ENCODE measurements around the gene UQCC2.

DNA sequence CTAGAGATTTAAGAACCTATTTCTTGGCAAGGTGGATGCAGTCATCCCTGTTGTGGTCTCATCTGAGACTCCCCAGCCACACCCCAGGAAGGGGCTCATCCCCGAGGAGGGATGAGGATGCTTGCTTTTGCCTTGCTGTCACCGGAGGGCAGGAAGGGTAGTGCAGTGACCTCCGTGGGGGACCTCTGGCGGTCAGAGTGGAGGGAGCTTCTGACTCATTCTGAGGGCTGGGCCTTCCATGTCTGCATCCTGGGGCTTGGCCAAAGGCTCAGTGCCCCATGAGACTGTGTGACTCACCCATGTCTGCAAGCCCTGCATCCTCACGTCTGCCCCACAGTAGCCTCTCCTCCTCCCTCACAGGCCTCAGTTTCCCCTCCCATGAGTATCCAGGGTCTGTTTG is 38.7 kb downstream of the UQCC2 start:
- TF ChIP-seq, protein P1, sequence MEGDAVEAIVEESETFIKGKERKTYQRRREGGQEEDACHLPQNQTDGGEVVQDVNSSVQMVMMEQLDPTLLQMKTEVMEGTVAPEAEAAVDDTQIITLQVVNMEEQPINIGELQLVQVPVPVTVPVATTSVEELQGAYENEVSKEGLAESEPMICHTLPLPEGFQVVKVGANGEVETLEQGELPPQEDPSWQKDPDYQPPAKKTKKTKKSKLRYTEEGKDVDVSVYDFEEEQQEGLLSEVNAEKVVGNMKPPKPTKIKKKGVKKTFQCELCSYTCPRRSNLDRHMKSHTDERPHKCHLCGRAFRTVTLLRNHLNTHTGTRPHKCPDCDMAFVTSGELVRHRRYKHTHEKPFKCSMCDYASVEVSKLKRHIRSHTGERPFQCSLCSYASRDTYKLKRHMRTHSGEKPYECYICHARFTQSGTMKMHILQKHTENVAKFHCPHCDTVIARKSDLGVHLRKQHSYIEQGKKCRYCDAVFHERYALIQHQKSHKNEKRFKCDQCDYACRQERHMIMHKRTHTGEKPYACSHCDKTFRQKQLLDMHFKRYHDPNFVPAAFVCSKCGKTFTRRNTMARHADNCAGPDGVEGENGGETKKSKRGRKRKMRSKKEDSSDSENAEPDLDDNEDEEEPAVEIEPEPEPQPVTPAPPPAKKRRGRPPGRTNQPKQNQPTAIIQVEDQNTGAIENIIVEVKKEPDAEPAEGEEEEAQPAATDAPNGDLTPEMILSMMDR (IDR thresholded peaks at IDR 0.05; ENCODE audit: low read length) = no peak; the same call in 1 of the 2 replicates
- TF ChIP-seq EZH2 (IDR thresholded peaks at IDR 0.05; ENCODE audit: borderline replicate concordance, low read length) = no peak
